Neuronal stem cell (in vitro differentiated cells): ENCODE results near the gene KCNA10.
"Not testable (repeated sequence)": the region's sequence is repeated elsewhere in the genome, so short reads cannot be mapped to it uniquely, and the experiment has no call there.

Source experiments
- DNase-seq: peaks from one replicate; pipeline ENCODE4 v3.0.0-alpha.2; 2013; ENCODE audit warnings: low spot score
- H2AFZ ChIP-seq: one replicate; pipeline ENCODE4 v1.6.1; 2013; ENCODE audit warnings: mild to moderate bottlenecking, low read length, inconsistent platforms
- H2AK5ac ChIP-seq: 2 replicates; pipeline ENCODE4 v1.6.1; 2013; ENCODE audit warnings: low read depth, mild to moderate bottlenecking, inconsistent platforms, low read length, moderate library complexity, mixed read lengths
- H2BK120ac ChIP-seq: 2 replicates; pipeline ENCODE4 v1.6.1; 2013; ENCODE audit warnings: low read depth, mild to moderate bottlenecking, inconsistent platforms, low read length, moderate library complexity, mixed read lengths
- H2BK12ac ChIP-seq: one replicate; pipeline ENCODE4 v1.6.1; 2013; ENCODE audit warnings: low read length, inconsistent platforms
- H2BK15ac ChIP-seq: 2 replicates; pipeline ENCODE4 v1.6.1; 2013; ENCODE audit warnings: mild to moderate bottlenecking, low read length, inconsistent platforms, mixed read lengths
- H2BK5ac ChIP-seq: one replicate; pipeline ENCODE4 v1.6.1; 2013; ENCODE audit warnings: inconsistent platforms, mild to moderate bottlenecking, low read length, moderate library complexity
- H3K14ac ChIP-seq: one replicate; pipeline ENCODE4 v1.6.1; 2013; ENCODE audit warnings: low read length, inconsistent platforms
- H3K18ac ChIP-seq: 2 replicates; pipeline ENCODE4 v1.6.1; 2013; ENCODE audit warnings: low read length, inconsistent platforms
- H3K23ac ChIP-seq: 2 replicates; pipeline ENCODE4 v1.6.1; 2013; ENCODE audit warnings: low read depth, mild to moderate bottlenecking, mixed read lengths, low read length, inconsistent platforms; ENCODE audit not compliant: poor library complexity
- H3K27ac ChIP-seq: replicated peaks from 3 replicates; pipeline ENCODE4 v1.5.1; 2013; ENCODE audit warnings: low read length, inconsistent platforms
- H3K27me3 ChIP-seq, 3 experiments: 2 replicates each; pipeline ENCODE4 v1.6.1; 2013; ENCODE audit warnings: low read length in 3 of 3, mild to moderate bottlenecking in 2 of 3, inconsistent platforms in 1 of 3, low read depth in 1 of 3, mixed read lengths in 1 of 3, moderate library complexity in 1 of 3; ENCODE audit not compliant: control insufficient read depth in 3 of 3, insufficient read depth in 3 of 3
- H3K36me3 ChIP-seq, 2 donors: replicated peaks in 1 of 2; 2 replicates each; pipeline ENCODE4 v1.6.1; 2013; ENCODE audit warnings: low read length in 2 of 2; ENCODE audit not compliant: control insufficient read depth in 2 of 2, insufficient read depth in 2 of 2
- H3K4ac ChIP-seq: 2 replicates; pipeline ENCODE4 v1.6.1; 2013; ENCODE audit warnings: inconsistent platforms, mild to moderate bottlenecking, low read length, moderate library complexity
- H3K4me1 ChIP-seq, 2 donors: 1 replicate in 1 of 2; 2 replicates in 1 of 2; pipeline ENCODE4 v1.6.1; 2013; ENCODE audit warnings: low read length in 2 of 2, low read depth in 1 of 2; ENCODE audit not compliant: control insufficient read depth in 2 of 2, insufficient read depth in 1 of 2
- H3K4me2 ChIP-seq: one replicate; pipeline ENCODE4 v1.6.1; 2013; ENCODE audit warnings: mild to moderate bottlenecking, low read length, inconsistent platforms; ENCODE audit not compliant: insufficient read depth, poor library complexity, severe bottlenecking
- H3K4me3 ChIP-seq, 2 donors: 2 replicates each; pipeline ENCODE4 v1.5.1; 2013; ENCODE audit warnings: low read length in 2 of 2, mild to moderate bottlenecking in 2 of 2, inconsistent platforms in 1 of 2, moderate library complexity in 1 of 2
- H3K79me1 ChIP-seq: one replicate; pipeline ENCODE4 v1.6.1; 2013; ENCODE audit warnings: low read depth, mild to moderate bottlenecking, inconsistent platforms, low read length, moderate library complexity
- H3K9ac ChIP-seq: one replicate; pipeline ENCODE4 v1.6.1; 2013; ENCODE audit warnings: mild to moderate bottlenecking, low read depth, low read length, inconsistent platforms; ENCODE audit not compliant: poor library complexity
- H3K9me3 ChIP-seq, 2 donors: replicated peaks in 1 of 2; 2 replicates each; pipeline versions ENCODE3 to v1.6.1; 2013; ENCODE audit warnings: low read length in 2 of 2, mild to moderate bottlenecking in 2 of 2, inconsistent platforms in 1 of 2, low read depth in 1 of 2, mixed read lengths in 1 of 2, moderate library complexity in 1 of 2; ENCODE audit not compliant: control insufficient read depth in 2 of 2, insufficient read depth in 1 of 2
- H4K8ac ChIP-seq: one replicate; pipeline ENCODE4 v1.6.1; 2013; ENCODE audit warnings: low read depth, mild to moderate bottlenecking, inconsistent platforms, low read length, moderate library complexity
- H4K91ac ChIP-seq: one replicate; pipeline ENCODE4 v1.6.1; 2013; ENCODE audit warnings: low read length, low read depth, mild to moderate bottlenecking, inconsistent platforms; ENCODE audit not compliant: poor library complexity
- WGBS, 2 donors: extraction: QIAGEN DNeasy Blood & Tissue Kit; methylation state at CpG; one replicate each; pipeline ENCODE4 v1.1.7; 2013; ENCODE audit warnings: missing lambda C conversion rate in 2 of 2, mixed read lengths in 1 of 2; ENCODE audit not compliant: insufficient read length in 2 of 2, insufficient replicate concordance in 1 of 2; ENCODE audit errors: extremely low coverage in 2 of 2; 5-methylcytosine and 5-hydroxymethylcytosine counted together

The KCNA10 gene

GRCh38 chr1:110513511-110513910, 5.5 kb downstream of the KCNA10 start:
- no peak overlapping the region for H3K27ac ChIP-seq
- H3K4me3 ChIP-seq: no peak overlapping the region
- no peak overlapping the region for H2AK5ac ChIP-seq
- peaks cover 0 to 4% (median 0%) of the 10 kb centered on the region in 3 experiments for H3K27me3 ChIP-seq
- H4K8ac ChIP-seq: no peak overlapping the region
- no CpG with 5 or more reads among the region's 8 CpGs for WGBS, 2 donors
- no peak overlapping the region for H2BK120ac ChIP-seq
- no peak overlapping the region for H3K14ac ChIP-seq
- H3K4ac ChIP-seq: no peak overlapping the region
- H3K4me1 ChIP-seq: peaks cover 0 to 7% of the 10 kb centered on the region in 2 donors
- no peak overlapping the region for H3K4me2 ChIP-seq
- no peak overlapping the region for H2BK15ac ChIP-seq
- H3K79me1 ChIP-seq: no peaks in the 10 kb centered on the region
- no peak overlapping the region for H4K91ac ChIP-seq
- no peak overlapping the region for H3K9ac ChIP-seq
- H3K36me3 ChIP-seq: no peaks in the 10 kb centered on the region
- peak overlapping the region; percentile 61 for H2AFZ ChIP-seq
- H3K23ac ChIP-seq: no peak overlapping the region
- no peak for DNase-seq
- peaks cover 0 to 6% of the 10 kb centered on the region in 2 donors for H3K9me3 ChIP-seq
- no peak overlapping the region for H2BK5ac ChIP-seq
- no peak overlapping the region for H2BK12ac ChIP-seq
- no peak overlapping the region for H3K18ac ChIP-seq

GRCh38 chr1:110511436-110511835, 7.5 kb downstream of the KCNA10 start:
- no peaks in the 10 kb centered on the region for H3K36me3 ChIP-seq
- H2AK5ac ChIP-seq: no peak overlapping the region
- no peak for DNase-seq
- H3K9me3 ChIP-seq: peaks cover 0 to 6% of the 10 kb centered on the region in 2 donors
- no peak overlapping the region for H3K4me3 ChIP-seq
- no peaks in the 10 kb centered on the region for H3K79me1 ChIP-seq
- H3K4me2 ChIP-seq: no peak overlapping the region
- H2BK15ac ChIP-seq: no peak overlapping the region
- H3K14ac ChIP-seq: no peak overlapping the region
- H3K4ac ChIP-seq: no peak overlapping the region
- no peak overlapping the region for H2AFZ ChIP-seq
- no CpG with 5 or more reads among the region's 6 CpGs for WGBS, 2 donors
- H3K27ac ChIP-seq: no peak overlapping the region
- no peak overlapping the region for H4K8ac ChIP-seq
- peaks cover 0 to 17% of the 10 kb centered on the region in 2 donors for H3K4me1 ChIP-seq
- peaks cover 0 to 4% (median 0%) of the 10 kb centered on the region in 3 experiments for H3K27me3 ChIP-seq
- no peak overlapping the region for H2BK12ac ChIP-seq
- H3K9ac ChIP-seq: no peak overlapping the region
- no peak overlapping the region for H2BK120ac ChIP-seq
- no peak overlapping the region for H2BK5ac ChIP-seq
- no peak overlapping the region for H3K23ac ChIP-seq
- no peak overlapping the region for H3K18ac ChIP-seq
- H4K91ac ChIP-seq: no peak overlapping the region

GRCh38 chr1:110510921-110511320, 8.1 kb downstream of the KCNA10 start:
- not testable (repeated sequence) for H4K91ac ChIP-seq, H2BK120ac ChIP-seq, H4K8ac ChIP-seq, H2AK5ac ChIP-seq, H3K18ac ChIP-seq, H2BK15ac ChIP-seq, H3K27ac ChIP-seq, H3K4me3 ChIP-seq, H2BK12ac ChIP-seq, H3K79me1 ChIP-seq, H3K4ac ChIP-seq, H3K23ac ChIP-seq, H2AFZ ChIP-seq, H3K9me3 ChIP-seq, DNase-seq, H3K27me3 ChIP-seq, H3K14ac ChIP-seq, H3K36me3 ChIP-seq, H2BK5ac ChIP-seq, H3K9ac ChIP-seq, H3K4me2 ChIP-seq
- no CpG with 5 or more reads among the region's 5 CpGs for WGBS, 2 donors
- peaks cover 0 to 19% of the 10 kb centered on the region in 2 donors for H3K4me1 ChIP-seq

GRCh38 chr1:110509655-110510054, 9.3 kb downstream of the KCNA10 start:
- H3K4me2 ChIP-seq: no peak overlapping the region
- H2BK12ac ChIP-seq: no peak overlapping the region
- no peak overlapping the region for H3K27ac ChIP-seq
- no CpG with 5 or more reads among the region's 6 CpGs for WGBS, 2 donors
- H3K4me1 ChIP-seq: peaks cover 0 to 21% of the 10 kb centered on the region in 2 donors
- no peak overlapping the region for H3K14ac ChIP-seq
- H2AFZ ChIP-seq: no peak overlapping the region
- H2BK120ac ChIP-seq: no peak overlapping the region
- no peak overlapping the region for H3K23ac ChIP-seq
- H2AK5ac ChIP-seq: no peak overlapping the region
- H2BK5ac ChIP-seq: no peak overlapping the region
- H3K9ac ChIP-seq: no peak overlapping the region
- DNase-seq: no peak
- peaks cover 0 to 1% of the 10 kb centered on the region in 2 donors for H3K9me3 ChIP-seq
- no peak overlapping the region for H3K18ac ChIP-seq
- H2BK15ac ChIP-seq: no peak overlapping the region
- H3K79me1 ChIP-seq: no peaks in the 10 kb centered on the region
- no peaks in the 10 kb centered on the region for H3K27me3 ChIP-seq
- H3K4ac ChIP-seq: no peak overlapping the region
- H4K8ac ChIP-seq: no peak overlapping the region
- H3K36me3 ChIP-seq: no peaks in the 10 kb centered on the region
- H3K4me3 ChIP-seq: no peak overlapping the region
- H4K91ac ChIP-seq: no peak overlapping the region
